ENCODE data around the gene HINFP.

Gene HINFP, protein sequence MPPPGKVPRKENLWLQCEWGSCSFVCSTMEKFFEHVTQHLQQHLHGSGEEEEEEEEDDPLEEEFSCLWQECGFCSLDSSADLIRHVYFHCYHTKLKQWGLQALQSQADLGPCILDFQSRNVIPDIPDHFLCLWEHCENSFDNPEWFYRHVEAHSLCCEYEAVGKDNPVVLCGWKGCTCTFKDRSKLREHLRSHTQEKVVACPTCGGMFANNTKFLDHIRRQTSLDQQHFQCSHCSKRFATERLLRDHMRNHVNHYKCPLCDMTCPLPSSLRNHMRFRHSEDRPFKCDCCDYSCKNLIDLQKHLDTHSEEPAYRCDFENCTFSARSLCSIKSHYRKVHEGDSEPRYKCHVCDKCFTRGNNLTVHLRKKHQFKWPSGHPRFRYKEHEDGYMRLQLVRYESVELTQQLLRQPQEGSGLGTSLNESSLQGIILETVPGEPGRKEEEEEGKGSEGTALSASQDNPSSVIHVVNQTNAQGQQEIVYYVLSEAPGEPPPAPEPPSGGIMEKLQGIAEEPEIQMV

GRCh38 chr11:119121008-119121810 is at the start of gene HINFP:
TSS of gene HINFP (plus strand) at chr11:119121580. CDS start at chr11:119126945, 5,365 bp downstream.
- DNase-seq (ENCODE audit: low read depth), result peak; percentile 98

- no peak for DNase-seq (ENCODE audit: low read depth)
Measured at GRCh38 chr11:119077839-119078238, 43.5 kb upstream of the HINFP start.

DNA sequence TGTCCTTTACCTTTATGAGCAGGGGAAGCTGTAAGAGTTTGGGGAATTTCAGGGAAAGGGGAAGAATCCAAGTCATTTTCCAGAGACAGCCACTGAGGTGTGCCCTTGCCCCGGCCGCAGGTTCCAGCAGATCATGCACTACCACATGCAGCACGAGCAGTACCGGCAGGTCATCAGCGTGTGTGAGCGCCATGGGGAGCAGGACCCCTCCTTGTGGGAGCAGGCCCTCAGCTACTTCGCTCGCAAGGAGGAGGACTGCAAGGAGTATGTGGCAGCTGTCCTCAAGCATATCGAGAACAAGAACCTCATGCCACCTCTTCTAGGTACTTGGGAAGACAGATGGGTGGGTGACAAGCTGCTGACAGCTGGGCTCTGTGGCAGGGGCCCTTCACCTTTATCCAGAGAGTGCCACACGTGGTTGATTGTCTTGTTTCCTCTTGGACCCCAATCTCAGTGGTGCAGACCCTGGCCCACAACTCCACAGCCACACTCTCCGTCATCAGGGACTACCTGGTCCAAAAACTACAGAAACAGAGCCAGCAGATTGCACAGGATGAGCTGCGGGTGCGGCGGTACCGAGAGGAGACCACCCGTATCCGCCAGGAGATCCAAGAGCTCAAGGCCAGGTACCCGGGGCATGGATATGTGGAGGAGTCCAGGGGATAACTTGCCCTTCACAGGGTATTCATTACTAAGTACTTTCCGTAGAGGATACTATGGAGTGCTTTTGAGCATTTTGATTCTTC is 42.5 kb upstream of the HINFP start:
- no peak for DNase-seq (ENCODE audit: low read depth)

- DNase-seq (ENCODE audit: low read depth), result no peak
Measured at GRCh38 chr11:119081682-119082260, 39.6 kb upstream of the HINFP start.

DNA sequence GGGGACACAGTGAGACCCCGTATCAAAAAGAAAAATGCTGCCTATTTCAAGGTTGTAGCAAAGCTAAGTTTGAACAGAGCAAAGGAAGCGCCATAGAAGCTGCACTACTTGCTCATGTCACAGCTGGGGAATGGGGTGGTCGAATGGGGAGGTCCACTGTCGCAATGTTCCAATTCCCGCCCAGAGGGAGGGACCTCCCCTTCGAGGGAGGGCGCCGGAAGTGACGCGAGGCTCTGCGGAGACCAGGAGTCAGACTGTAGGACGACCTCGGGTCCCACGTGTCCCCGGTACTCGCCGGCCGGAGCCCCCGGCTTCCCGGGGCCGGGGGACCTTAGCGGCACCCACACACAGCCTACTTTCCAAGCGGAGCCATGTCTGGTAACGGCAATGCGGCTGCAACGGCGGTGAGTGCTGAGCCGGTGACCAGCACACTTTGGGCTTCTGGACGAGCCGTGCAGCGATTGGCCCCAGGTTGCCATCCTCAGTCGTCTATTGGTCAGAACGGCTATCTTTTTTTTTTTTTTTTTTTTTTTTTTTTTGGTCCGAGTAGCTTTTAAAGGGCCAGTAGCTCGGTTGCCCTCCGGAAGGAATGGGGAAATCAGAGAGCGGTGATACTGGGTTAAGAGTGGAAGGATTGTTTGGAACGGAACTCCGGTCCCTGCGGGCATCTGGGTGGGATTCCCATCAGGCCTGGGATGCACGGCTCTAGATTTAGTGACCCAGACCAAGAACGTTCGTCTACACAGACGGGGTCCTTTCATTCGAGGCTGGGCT is 36.5 kb upstream of the HINFP start, which contains the start of gene HMBS:
TSS of gene HMBS (plus strand) at position 219 of the 774 bp plus-strand sequence. CDS start at position 372, 153 bp downstream.
- DNase-seq (ENCODE audit: low read depth), result peak; percentile 92

GRCh38 chr11:119085437-119085847 is 35.9 kb upstream of the HINFP start:
- no peak for DNase-seq (ENCODE audit: low read depth)

GRCh38 chr11:119087123-119087522 is 34.3 kb upstream of the HINFP start:
- DNase-seq (ENCODE audit: low read depth), result no peak

- DNase-seq (ENCODE audit: low read depth), result no peak
Measured at GRCh38 chr11:119087747-119088241, 33.6 kb upstream of the HINFP start.

DNA sequence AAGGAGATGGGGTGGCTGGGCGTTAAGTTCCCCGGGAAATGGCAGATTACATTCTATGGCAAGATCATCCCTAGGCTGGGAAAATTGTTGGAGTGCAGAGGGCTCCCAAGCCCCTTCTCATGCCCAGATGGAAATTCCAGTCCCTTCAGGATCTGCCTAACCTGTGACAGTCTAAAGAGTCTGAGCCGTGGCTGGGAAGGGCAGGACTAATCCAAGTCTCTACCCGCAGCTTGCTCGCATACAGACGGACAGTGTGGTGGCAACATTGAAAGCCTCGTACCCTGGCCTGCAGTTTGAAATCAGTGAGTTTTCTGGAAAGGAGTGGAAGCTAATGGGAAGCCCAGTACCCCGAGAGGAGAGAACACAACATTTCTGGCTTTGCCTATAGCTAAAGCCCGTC is 33.0 kb upstream of the HINFP start:
- DNase-seq (ENCODE audit: low read depth), result no peak

DNA sequence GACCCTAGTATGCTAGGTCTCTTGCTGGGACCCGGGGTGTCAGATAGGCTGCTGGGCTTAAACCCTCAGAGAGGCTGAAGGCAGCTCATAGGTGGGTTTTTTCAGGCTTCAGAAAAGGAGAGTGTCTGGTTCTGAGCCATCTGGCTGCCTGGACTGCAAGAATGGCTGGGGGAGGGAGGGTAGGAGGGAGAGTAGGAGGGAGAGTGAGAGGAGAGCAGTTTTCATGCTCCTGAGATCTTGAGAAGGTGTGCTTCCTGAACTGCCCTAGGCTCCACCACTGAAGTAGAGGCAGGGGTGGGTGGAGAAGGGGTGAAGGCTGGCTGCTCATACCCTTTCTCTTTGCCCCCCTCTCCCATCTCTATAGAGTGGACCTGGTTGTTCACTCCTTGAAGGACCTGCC is 32.1 kb upstream of the HINFP start:
- no peak for DNase-seq (ENCODE audit: low read depth)

DNA sequence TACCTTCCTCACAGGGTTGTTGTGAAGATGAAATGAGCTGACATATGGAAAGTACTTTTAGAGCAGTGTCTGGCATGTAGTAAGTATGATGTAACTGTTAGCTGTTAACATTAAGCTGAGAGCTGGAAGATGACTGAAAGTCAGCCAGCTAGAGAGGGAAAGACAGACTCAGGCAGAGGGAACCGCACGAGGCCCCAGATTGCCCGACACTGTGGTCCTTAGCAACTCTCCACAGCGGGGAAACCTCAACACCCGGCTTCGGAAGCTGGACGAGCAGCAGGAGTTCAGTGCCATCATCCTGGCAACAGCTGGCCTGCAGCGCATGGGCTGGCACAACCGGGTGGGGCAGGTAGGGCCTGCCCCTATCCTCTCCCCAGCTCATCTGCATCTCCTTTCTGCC is 30.2 kb upstream of the HINFP start:
- DNase-seq (ENCODE audit: low read depth), result no peak

DNA sequence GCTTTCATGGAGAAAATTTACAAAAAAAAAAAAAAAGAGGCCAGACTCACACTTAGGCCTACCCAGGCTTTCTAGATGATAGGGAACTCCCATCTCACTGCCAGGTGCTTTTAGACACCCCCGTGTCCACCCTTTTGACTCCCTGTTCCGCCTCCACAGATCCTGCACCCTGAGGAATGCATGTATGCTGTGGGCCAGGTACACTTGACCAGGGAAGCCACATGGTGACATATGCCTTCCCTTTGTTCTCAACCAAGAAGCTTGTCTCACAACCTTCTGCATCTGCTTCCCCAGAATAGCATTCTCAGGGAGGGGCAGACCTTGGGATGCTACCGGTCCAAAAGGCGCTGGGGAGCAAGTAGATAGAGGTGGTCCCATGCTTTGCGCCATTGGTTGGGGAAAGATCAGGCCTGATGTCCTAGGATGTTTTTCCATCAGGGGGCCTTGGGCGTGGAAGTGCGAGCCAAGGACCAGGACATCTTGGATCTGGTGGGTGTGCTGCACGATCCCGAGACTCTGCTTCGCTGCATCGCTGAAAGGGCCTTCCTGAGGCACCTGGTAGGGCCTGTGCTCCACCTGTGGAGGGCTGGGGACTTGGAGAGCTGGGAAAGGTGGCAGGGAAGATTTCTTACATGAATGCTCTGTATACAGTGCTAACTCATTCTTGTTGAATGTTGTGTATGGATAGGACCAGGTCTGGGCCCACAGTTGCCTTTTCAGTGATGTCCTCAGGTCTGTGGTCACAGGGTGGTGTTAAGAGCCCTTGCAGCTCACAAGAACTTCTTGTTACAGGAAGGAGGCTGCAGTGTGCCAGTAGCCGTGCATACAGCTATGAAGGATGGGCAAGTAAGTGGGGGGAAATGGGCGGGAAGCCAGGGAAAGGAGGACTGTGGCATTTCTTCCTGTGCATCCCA is 29.2 kb upstream of the HINFP start:
- DNase-seq (ENCODE audit: low read depth), result no peak

DNA sequence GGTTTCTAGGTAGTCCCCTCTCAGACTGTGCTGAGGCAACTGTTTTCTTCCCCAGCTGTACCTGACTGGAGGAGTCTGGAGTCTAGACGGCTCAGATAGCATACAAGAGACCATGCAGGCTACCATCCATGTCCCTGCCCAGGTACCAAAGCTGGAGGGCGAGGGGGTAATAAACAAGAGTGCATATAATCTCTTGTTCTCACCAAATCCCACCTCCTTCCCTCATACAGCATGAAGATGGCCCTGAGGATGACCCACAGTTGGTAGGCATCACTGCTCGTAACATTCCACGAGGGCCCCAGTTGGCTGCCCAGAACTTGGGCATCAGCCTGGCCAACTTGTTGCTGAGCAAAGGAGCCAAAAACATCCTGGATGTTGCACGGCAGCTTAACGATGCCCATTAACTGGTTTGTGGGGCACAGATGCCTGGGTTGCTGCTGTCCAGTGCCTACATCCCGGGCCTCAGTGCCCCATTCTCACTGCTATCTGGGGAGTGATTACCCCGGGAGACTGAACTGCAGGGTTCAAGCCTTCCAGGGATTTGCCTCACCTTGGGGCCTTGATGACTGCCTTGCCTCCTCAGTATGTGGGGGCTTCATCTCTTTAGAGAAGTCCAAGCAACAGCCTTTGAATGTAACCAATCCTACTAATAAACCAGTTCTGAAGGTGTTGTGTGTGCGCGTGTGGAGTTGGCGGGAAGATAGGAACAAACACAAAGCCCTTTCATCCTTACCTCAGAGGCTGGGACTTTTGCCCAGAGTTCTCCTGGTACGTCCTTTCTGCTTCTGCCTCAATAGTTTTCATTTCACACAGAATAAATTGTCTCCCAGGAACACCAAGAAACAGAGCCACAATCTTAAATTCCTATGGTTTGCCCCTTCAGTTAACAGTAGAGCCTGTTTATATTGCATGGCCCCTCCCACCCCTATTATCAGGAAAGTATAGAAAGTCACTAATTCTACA is 28.2 kb upstream of the HINFP start:
- no peak for DNase-seq (ENCODE audit: low read depth)

- peak; percentile 12 for DNase-seq (ENCODE audit: low read depth)
Measured at GRCh38 chr11:119093942-119094815, 27.2 kb upstream of the HINFP start.

DNA sequence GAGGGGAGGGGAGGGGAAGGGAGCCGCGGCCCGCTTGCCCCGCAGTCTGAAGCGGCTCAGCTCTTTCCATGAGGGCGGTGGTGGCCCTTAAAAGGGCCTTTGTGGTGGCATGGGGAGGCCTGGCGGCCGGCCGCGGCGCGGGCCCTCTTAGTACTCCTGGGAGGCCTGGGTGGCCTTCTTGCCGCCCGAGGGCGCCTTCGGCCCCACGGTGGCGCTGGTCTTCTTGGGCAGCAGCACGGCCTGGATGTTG is 26.6 kb upstream of the HINFP start:
- peak; percentile 59 for DNase-seq (ENCODE audit: low read depth)

- peak; percentile 99 for DNase-seq (ENCODE audit: low read depth)
Measured at GRCh38 chr11:119095066-119095880, 26.1 kb upstream of the HINFP start.

DNA sequence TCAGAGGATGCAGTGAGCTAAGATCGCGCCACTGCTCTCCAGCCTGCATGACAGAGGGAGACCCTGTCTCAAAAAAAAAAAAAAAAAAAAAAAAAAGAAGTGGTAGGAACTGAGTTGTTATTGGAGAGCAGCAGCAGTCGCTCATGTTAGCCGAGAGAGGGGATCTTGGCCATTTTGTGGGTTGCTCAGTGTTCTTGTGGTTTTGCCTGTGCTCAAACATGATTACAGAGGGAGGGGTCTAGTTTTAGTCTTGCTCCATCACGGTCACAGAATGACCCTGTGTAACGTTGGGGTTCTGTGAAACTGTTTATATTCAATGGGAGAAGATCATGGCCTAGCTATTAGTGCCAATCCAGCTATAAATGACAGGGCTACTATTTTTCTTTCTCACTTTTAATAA is 21.7 kb upstream of the HINFP start:
- no peak for DNase-seq (ENCODE audit: low read depth)

Data from stromal cell of bone marrow (primary cell).